Left kidney (tissue), 2 donors: ENCODE data around the gene SLC25A53. TPM values are rescaled to one million over a fixed set of nuclear protein-coding genes. Genes with fewer than 3 reads are reported as not detected.
"Not testable (repeated sequence)": the region's sequence is repeated elsewhere in the genome, so short reads cannot be mapped to it uniquely, and the experiment has no call there.

Source experiments
- DNase-seq: peaks from one replicate; pipeline ENCODE4 v3.0.0-alpha.2; 2013
- polyA plus RNA-seq: library from polyadenylated mRNA; unstranded; fragments of 120-200 nt; gene quantifications from one replicate; pipeline ENCODE4 v1.2.1, GENCODE V29; 2013; ENCODE audit not compliant: insufficient read length

Gene SLC25A53
- polyA plus RNA-seq, 1 donor = 15.3 TPM

DNA sequence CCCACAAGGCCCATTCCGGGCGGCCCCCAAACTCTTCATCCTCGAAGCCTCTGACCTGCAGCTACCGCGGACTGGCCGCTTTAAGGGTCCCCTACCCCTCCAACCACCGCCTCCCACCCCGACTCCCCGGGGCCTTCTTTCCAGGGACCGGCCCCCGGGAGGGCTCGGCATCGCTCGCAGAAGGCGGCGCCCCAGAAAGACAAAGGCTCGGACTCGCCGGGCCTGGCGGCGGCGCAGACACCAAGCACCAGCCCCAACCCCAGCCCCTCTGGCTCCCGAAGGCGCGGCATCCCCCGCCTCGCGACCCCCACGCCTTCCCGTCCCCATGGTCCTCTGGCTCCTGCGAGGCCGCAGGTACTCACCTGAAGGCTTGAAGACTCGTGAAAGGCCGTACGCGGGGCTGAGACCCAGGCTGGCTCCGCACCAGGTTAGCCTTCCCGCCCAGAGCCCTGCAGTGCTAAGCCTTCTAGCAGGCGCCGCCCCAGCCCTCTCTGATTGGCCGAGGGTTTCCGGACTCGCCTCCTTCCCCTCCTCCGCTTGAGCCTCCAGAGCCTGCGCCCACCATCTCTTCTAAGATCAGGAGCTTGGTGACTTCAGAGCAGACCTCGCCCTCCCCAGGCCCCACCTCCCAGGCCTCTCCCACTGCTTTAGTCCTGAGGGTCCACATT lies 80.9 kb downstream of the SLC25A53 start, which contains the start of gene TMSB15C:
Gene TMSB15C, minus strand, starts transcription at position 459 of the 668 bp plus-strand sequence.
- not testable (repeated sequence) for DNase-seq

- DNase-seq = not testable (repeated sequence)
Measured at GRCh38 chrX:104062636-104063035, 94.2 kb downstream of the SLC25A53 start.

- DNase-seq = not testable (repeated sequence)
Measured at GRCh38 chrX:104054956-104055355, 101.9 kb downstream of the SLC25A53 start.

Other genes with a start within 250 kb of the SLC25A53 start
- gene TMSB15B, start 194.4 kb downstream of the SLC25A53 start, polyA plus RNA-seq = 31.0 TPM
- not detected for gene H2BW1, start 143.3 kb downstream of the SLC25A53 start, polyA plus RNA-seq
- 1.6 TPM for gene H2BW2, start 117.1 kb downstream of the SLC25A53 start, polyA plus RNA-seq
- 19.6 TPM for gene TMSB15C, start 80.8 kb downstream of the SLC25A53 start, polyA plus RNA-seq
- gene ZCCHC18, start 44.5 kb downstream of the SLC25A53 start, polyA plus RNA-seq = 6.1 TPM
- 45.8 TPM for gene FAM199X, start 9.4 kb upstream of the SLC25A53 start, polyA plus RNA-seq
- not detected for gene ESX1, start 97.9 kb upstream of the SLC25A53 start, polyA plus RNA-seq